ENCODE data around the gene ABHD12B. TPM values are rescaled to one million over a fixed set of nuclear protein-coding genes. Genes with fewer than 3 reads are reported as not detected.
A peak's percentile ranks its signal among the peaks of the same experiment; 100 is the strongest.
"Not testable (repeated sequence)": the region's sequence is repeated elsewhere in the genome, so short reads cannot be mapped to it uniquely, and the experiment has no call there.

The ABHD12B gene
- total RNA-seq, 1 experiment from 2014 or later, result not detected

DNA sequence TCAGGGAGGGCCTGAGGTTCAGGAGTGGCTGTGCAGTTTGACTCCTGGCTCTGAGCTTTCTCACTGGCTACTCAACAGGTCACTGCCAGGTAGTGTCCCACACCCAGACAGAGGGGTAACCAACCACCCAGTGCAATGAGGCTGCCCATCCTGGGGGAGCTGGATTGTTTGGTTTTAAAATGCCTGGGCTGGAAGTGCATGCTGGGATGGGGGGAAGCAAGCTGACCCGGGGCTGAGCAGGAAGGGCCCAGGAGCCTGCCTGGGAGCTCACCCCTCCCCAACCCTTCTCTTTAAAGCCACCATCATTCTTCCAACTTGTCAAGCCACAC lies 12.6 kb upstream of the ABHD12B start:
- peaks cover 4% of the 10 kb centered on the region for H3K4me1 ChIP-seq
- no peak for DNase-seq
- H3K36me3 ChIP-seq, result no peaks in the 10 kb centered on the region
- peak overlapping the region; percentile 64 for H3K27ac ChIP-seq
- no peaks in the 10 kb centered on the region for H3K9me3 ChIP-seq (replicated peaks)
- no peaks in the 10 kb centered on the region for H3K27me3 ChIP-seq
- H3K4me3 ChIP-seq, result peak overlapping the region; percentile 61

- Histone ChIP-seq H3K27ac (peak overlapping the region; percentile 64), H3K4me3 (peak overlapping the region; percentile 61), H3K36me3 (no peaks in the 10 kb centered on the region), H3K9me3 (replicated peaks) (no peaks in the 10 kb centered on the region), H3K4me1 (peaks cover 4% of the 10 kb centered on the region), H3K27me3 (no peaks in the 10 kb centered on the region)
- DNase-seq, result peak; percentile 79 to 89
These were observed 11.3 kb upstream of the ABHD12B start for GRCh38 chr14:50860478-50861086.

GRCh38 chr14:50862036-50862570 lies 9.8 kb upstream of the ABHD12B start:
- Histone ChIP-seq H3K4me1 (peaks cover 4% of the 10 kb centered on the region), H3K27ac (no peak overlapping the region), H3K36me3 (no peaks in the 10 kb centered on the region), H3K4me3 (no peak overlapping the region), H3K9me3 (replicated peaks) (no peaks in the 10 kb centered on the region), H3K27me3 (0 out of 2 replicates have a peak, but pooled peaks cover 3% of the 10 kb centered on the region)
- DNase-seq, result no peak

DNA sequence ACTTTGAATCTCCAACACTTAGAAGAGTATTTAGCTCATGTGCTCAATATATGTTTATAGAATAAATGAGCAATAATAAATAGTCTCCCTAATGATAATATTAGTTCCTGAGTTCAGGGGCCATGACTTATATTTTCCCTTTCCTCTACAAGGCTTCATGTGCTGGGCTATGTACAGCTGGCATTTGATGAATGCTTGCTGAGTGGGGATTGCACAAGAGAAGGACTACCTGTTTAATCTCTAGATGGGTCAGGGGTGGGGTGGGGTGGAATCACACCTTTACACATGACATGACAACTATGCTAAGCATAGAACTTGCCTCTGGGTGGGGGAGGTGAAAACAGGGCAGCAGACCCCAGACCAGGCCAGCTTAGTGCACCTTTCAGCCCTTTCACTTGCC lies 7.6 kb upstream of the ABHD12B start:
- no peak overlapping the region for H3K4me3 ChIP-seq
- H3K27me3 ChIP-seq, result 0 out of 2 replicates have a peak, but pooled peaks cover 3% of the 10 kb centered on the region
- no peak for DNase-seq
- H3K4me1 ChIP-seq, result peaks cover under 1% of the 10 kb centered on the region
- no peak overlapping the region for H3K27ac ChIP-seq
- H3K9me3 ChIP-seq (replicated peaks), result no peaks in the 10 kb centered on the region
- H3K36me3 ChIP-seq, result no peaks in the 10 kb centered on the region

DNA sequence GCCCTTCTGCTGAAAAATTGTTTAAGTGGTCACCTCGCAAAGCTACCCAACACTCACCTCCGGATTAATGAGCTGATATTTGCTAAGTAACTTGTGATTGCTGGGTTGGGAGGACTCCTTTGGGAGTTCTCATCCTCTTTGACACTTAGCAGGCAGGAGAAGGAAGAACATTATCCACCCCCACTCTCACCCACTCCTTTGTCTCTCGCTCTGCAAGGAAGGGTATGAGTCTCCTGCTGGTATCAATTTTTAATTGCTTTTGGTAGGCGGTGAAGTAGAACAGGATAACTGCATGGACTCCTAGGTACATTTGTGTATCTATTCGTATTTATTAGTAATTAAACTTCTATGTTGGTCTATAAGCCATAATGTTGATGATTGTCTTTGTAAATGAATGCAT lies 6.9 kb upstream of the ABHD12B start:
- H3K27me3 ChIP-seq, result 0 out of 2 replicates have a peak, but pooled peaks cover 3% of the 10 kb centered on the region
- no peak overlapping the region for H3K27ac ChIP-seq
- no peaks in the 10 kb centered on the region for H3K4me1 ChIP-seq
- no peak for DNase-seq
- H3K4me3 ChIP-seq, result no peak overlapping the region
- no peaks in the 10 kb centered on the region for H3K9me3 ChIP-seq (replicated peaks)
- H3K36me3 ChIP-seq, result no peaks in the 10 kb centered on the region

- H3K9me3 ChIP-seq (replicated peaks), result no peaks in the 10 kb centered on the region
- 0 out of 2 replicates have a peak, but pooled peaks cover 3% of the 10 kb centered on the region for H3K27me3 ChIP-seq
- no peak for DNase-seq
- no peak overlapping the region for H3K27ac ChIP-seq
- H3K4me3 ChIP-seq, result no peak overlapping the region
- H3K4me1 ChIP-seq, result no peaks in the 10 kb centered on the region
- H3K36me3 ChIP-seq, result no peaks in the 10 kb centered on the region
These were observed 6.3 kb upstream of the ABHD12B start for GRCh38 chr14:50865391-50866076.

- Histone ChIP-seq H3K36me3 (no peaks in the 10 kb centered on the region), H3K4me3 (no peak overlapping the region), H3K4me1 (no peaks in the 10 kb centered on the region), H3K27ac (no peak overlapping the region), H3K27me3 (no peaks in the 10 kb centered on the region), H3K9me3 (replicated peaks) (no peaks in the 10 kb centered on the region)
- DNase-seq, result no peak
These were observed 625 bp upstream of the ABHD12B start for GRCh38 chr14:50871228-50871627.

DNA sequence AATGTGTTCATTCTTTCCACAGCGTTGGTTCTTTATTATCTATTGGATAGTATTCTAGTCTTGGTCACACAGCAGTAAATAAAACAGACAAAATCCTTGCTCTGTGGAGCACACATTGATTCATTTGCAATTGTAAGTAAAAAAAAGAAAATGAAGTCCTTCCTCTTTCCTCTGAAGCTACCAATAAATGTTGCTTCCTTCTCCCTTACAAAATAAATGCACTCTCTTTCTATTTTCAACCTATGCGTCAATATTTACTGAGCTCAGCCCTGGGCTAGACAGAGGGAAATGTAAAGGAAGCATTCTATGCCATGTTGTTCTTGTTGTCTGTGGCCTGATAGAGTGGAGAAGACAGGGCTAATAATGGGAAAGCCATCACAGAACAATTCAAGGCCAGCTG lies 2.9 kb downstream of the ABHD12B start:
- H3K27ac ChIP-seq, result no peak overlapping the region
- no peaks in the 10 kb centered on the region for H3K4me1 ChIP-seq
- no peak overlapping the region for H3K4me3 ChIP-seq
- H3K9me3 ChIP-seq (replicated peaks), result no peaks in the 10 kb centered on the region
- no peaks in the 10 kb centered on the region for H3K36me3 ChIP-seq
- H3K27me3 ChIP-seq, result no peaks in the 10 kb centered on the region
- DNase-seq, result no peak

GRCh38 chr14:50875359-50876070 lies 3.7 kb downstream of the ABHD12B start:
- H3K36me3 ChIP-seq, result no peaks in the 10 kb centered on the region
- no peaks in the 10 kb centered on the region for H3K27me3 ChIP-seq
- DNase-seq, result no peak
- no peaks in the 10 kb centered on the region for H3K9me3 ChIP-seq (replicated peaks)
- no peak overlapping the region for H3K4me3 ChIP-seq
- H3K4me1 ChIP-seq, result no peaks in the 10 kb centered on the region
- no peak overlapping the region for H3K27ac ChIP-seq

GRCh38 chr14:50882932-50883826 lies 11.3 kb downstream of the ABHD12B start:
- DNase-seq, result no peak
- Histone ChIP-seq H3K9me3 (replicated peaks) (no peaks in the 10 kb centered on the region), H3K4me1 (no peaks in the 10 kb centered on the region), H3K27ac (no peak overlapping the region), H3K27me3 (no peaks in the 10 kb centered on the region), H3K36me3 (no peaks in the 10 kb centered on the region), H3K4me3 (no peak overlapping the region)

GRCh38 chr14:50883827-50884197 lies 12.0 kb downstream of the ABHD12B start:
- Histone ChIP-seq H3K36me3 (no peaks in the 10 kb centered on the region), H3K4me3 (no peak overlapping the region), H3K27ac (no peak overlapping the region), H3K4me1 (no peaks in the 10 kb centered on the region), H3K9me3 (replicated peaks) (no peaks in the 10 kb centered on the region), H3K27me3 (no peaks in the 10 kb centered on the region)
- DNase-seq, result no peak

GRCh38 chr14:50887476-50887875 lies 15.6 kb downstream of the ABHD12B start:
- Histone ChIP-seq H3K4me3 (no peak overlapping the region), H3K27ac (no peak overlapping the region), H3K27me3 (no peaks in the 10 kb centered on the region)

DNA sequence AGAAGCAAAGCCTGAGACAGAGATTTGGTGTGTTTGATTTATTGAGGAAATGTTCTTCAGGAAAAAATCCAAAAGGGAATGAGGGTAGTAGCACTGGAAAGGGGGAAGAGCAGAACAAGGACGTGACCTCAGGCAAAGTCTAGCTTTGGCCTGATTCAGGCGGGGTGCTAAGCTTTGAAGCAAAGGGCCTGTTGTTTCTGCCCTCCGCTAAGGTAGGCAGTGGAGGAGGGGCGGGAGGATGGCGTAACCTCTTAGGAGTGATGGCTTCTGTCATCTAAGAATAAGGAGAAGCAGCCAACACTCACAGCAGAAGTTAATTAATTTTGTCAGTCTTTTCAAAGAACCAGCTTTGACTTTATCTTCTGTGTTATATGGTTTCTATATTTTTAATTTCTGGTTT lies 20.4 kb downstream of the ABHD12B start:
- Histone ChIP-seq H3K4me1 (no peaks in the 10 kb centered on the region), H3K9me3 (replicated peaks) (no peaks in the 10 kb centered on the region), H3K27ac (no peak overlapping the region), H3K36me3 (no peaks in the 10 kb centered on the region), H3K27me3 (no peaks in the 10 kb centered on the region), H3K4me3 (no peak overlapping the region)
- DNase-seq, result no peak

More at GRCh38 chr14:50887476-50887875, 15.6 kb downstream of the ABHD12B start:
- no peak for DNase-seq
- H3K36me3 ChIP-seq, result no peaks in the 10 kb centered on the region
- H3K9me3 ChIP-seq (replicated peaks), result no peaks in the 10 kb centered on the region
- H3K4me1 ChIP-seq, result no peaks in the 10 kb centered on the region

- not testable (repeated sequence) for H3K27me3 ChIP-seq, H3K4me1 ChIP-seq
These were observed 24.6 kb downstream of the ABHD12B start for GRCh38 chr14:50896421-50896820.

More at GRCh38 chr14:50896421-50896820, 24.6 kb downstream of the ABHD12B start:
- H3K27ac ChIP-seq; DNase-seq; H3K36me3 ChIP-seq; H3K4me3 ChIP-seq; H3K9me3 ChIP-seq (replicated peaks): not testable (repeated sequence)
